Endodermal cell (in vitro differentiated cells): ENCODE results near the gene CCDC14. TPM values are rescaled to one million over a fixed set of nuclear protein-coding genes. Genes with fewer than 3 reads are reported as not detected.

ENCODE experiments used
- DNase-seq: peaks from one replicate; pipeline ENCODE4 v3.0.0-alpha.2; 2017
- H3K27ac ChIP-seq: 2 replicates; pipeline ENCODE4 v1.5.1; 2013; ENCODE audit warnings: mild to moderate bottlenecking, low read depth, low read length, moderate library complexity
- H3K27me3 ChIP-seq: 2 replicates; pipeline ENCODE4 v1.6.1; 2013; ENCODE audit warnings: mild to moderate bottlenecking, low read length, moderate library complexity; ENCODE audit not compliant: insufficient read depth, control insufficient read depth, poor library complexity, severe bottlenecking
- H3K36me3 ChIP-seq: 2 replicates; pipeline ENCODE4 v1.7.0; 2013; ENCODE audit warnings: mild to moderate bottlenecking, low read length, moderate library complexity; ENCODE audit not compliant: control insufficient read depth, insufficient read depth
- H3K4me1 ChIP-seq: one replicate; pipeline ENCODE4 v1.7.0; 2013; ENCODE audit warnings: low read length; ENCODE audit not compliant: control insufficient read depth, insufficient read depth
- H3K4me3 ChIP-seq: 2 replicates; pipeline ENCODE4 v1.5.1; 2013; ENCODE audit warnings: mild to moderate bottlenecking, low read length, moderate library complexity
- H3K9ac ChIP-seq: 2 replicates; pipeline ENCODE4 v1.6.1; 2013; ENCODE audit warnings: mild to moderate bottlenecking, low read length, moderate library complexity; ENCODE audit not compliant: poor library complexity, severe bottlenecking; ENCODE audit errors: extremely low read depth
- H3K9me3 ChIP-seq: 2 replicates; pipeline ENCODE4 v1.6.1; 2013; ENCODE audit warnings: mild to moderate bottlenecking, low read length, moderate library complexity; ENCODE audit not compliant: control insufficient read depth
- H3K27ac Mint-ChIP-seq: 2 replicates; pipeline ENCODE4 v1.8.0; 2020; ENCODE audit warnings: mixed read lengths
- H3K27me3 Mint-ChIP-seq: 2 replicates; pipeline ENCODE4 v1.8.0; 2021; ENCODE audit warnings: mild to moderate bottlenecking, mixed read lengths; ENCODE audit not compliant: insufficient read depth
- H3K36me3 Mint-ChIP-seq: 2 replicates; pipeline ENCODE4 v1.8.0; 2020; ENCODE audit warnings: low read depth, mixed read lengths
- H3K4me1 Mint-ChIP-seq: 2 replicates; pipeline ENCODE4 v1.8.0; 2020; ENCODE audit warnings: mixed read lengths
- H3K4me3 Mint-ChIP-seq: 2 replicates; pipeline ENCODE4 v1.8.0; 2020; ENCODE audit warnings: mild to moderate bottlenecking, moderate library complexity, mixed read lengths
- H3K9me3 Mint-ChIP-seq: 2 replicates; pipeline ENCODE4 v1.8.0; 2020; ENCODE audit warnings: mild to moderate bottlenecking, mixed read lengths
- WGBS, 2 experiments: methylation state at CpG; one replicate each; pipeline versions ENCODE4 v1.1.5 to v1.1.7; 2013; ENCODE audit warnings: missing lambda C conversion rate in 2 of 2, mixed read lengths in 1 of 2; ENCODE audit not compliant: insufficient coverage in 1 of 2, insufficient read length in 1 of 2; 5-methylcytosine and 5-hydroxymethylcytosine counted together
- total RNA-seq, 2 donors: library from RNA; stranded (reverse); fragmentation: NEBNext Ultra II Directional in 1 of 2; extraction: Animal tissue kit (Norgen Biotek cat#: 25700) in 1 of 2; gene quantifications; 2 replicates in 1 of 2; 3 replicates in 1 of 2; pipeline ENCODE4 v1.2.1, GENCODE V29; 2021
- TF ChIP-seq, protein P1 (sequence below): fragments of 200-600 bp; sonication (generic); conservative IDR thresholded peaks from 2 replicates; pipeline ENCODE4 v1.5.0; 2021; ENCODE audit warnings: antibody characterized with exemption, mild to moderate bottlenecking

Gene CCDC14
- total RNA-seq, 2 donors from 2014 or later = 88.3 to 99.4 TPM

DNA sequence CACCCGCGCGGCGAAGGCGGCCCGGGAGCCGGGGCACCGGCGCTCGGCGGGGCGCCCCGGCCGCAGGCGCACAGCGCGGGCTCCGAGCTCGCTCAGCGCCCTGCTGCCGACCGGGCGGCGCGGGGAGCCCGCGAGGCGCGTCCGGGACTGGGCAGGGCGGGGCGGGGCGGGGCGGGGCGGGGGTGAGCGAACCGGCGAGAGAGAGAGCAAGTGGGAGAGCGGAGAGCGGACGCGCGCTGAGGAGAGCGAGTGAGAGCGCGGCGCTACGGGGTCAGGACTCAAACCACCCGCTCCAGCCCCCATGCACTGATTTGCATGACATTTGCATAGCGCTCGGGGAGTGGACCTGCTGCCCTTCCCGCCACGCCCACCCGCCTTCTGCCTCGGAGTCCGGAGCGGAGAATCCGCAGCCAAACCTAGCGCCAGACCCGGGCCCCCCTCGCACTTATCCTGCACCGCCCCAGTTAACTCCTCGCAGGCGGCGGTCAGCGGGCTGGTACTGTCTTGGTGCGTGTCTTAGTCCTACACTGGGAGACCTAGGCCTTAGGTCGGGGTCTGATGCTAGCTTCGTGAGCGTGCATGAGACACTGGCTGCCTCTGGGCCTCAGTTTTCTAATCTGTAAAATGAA, 76.7 kb downstream of the CCDC14 start, which contains the start of gene MYLK:
Gene MYLK (minus strand): TSS at position 130 of the 629 bp plus-strand sequence. CDS start 90,491 bp downstream, outside the sequence.
- no peaks in the 10 kb centered on the region for H3K36me3 Mint-ChIP-seq
- peaks cover 41% of the 10 kb centered on the region for H3K27me3 Mint-ChIP-seq
- 1 to 5% methylated on average over 4 to 70 of the region's 70 CpGs for WGBS, 2 experiments
- peaks cover 2% of the 10 kb centered on the region for H3K9me3 Mint-ChIP-seq
- no peaks in the 10 kb centered on the region for H3K36me3 ChIP-seq
- no peak within 1 kb of the TSS for H3K27ac ChIP-seq
- TF ChIP-seq, protein P1, sequence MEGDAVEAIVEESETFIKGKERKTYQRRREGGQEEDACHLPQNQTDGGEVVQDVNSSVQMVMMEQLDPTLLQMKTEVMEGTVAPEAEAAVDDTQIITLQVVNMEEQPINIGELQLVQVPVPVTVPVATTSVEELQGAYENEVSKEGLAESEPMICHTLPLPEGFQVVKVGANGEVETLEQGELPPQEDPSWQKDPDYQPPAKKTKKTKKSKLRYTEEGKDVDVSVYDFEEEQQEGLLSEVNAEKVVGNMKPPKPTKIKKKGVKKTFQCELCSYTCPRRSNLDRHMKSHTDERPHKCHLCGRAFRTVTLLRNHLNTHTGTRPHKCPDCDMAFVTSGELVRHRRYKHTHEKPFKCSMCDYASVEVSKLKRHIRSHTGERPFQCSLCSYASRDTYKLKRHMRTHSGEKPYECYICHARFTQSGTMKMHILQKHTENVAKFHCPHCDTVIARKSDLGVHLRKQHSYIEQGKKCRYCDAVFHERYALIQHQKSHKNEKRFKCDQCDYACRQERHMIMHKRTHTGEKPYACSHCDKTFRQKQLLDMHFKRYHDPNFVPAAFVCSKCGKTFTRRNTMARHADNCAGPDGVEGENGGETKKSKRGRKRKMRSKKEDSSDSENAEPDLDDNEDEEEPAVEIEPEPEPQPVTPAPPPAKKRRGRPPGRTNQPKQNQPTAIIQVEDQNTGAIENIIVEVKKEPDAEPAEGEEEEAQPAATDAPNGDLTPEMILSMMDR = no peak
- H3K27me3 ChIP-seq = peaks cover 30% of the 10 kb centered on the region
- H3K4me1 Mint-ChIP-seq = no peaks in the 10 kb centered on the region
- H3K4me3 ChIP-seq = peak within 1 kb of the TSS; percentile 80
- H3K9ac ChIP-seq = peak within 1 kb of the TSS; percentile 3
- DNase-seq = peak; percentile 98
- H3K9me3 ChIP-seq = no peaks in the 10 kb centered on the region
- peak within 1 kb of the TSS; percentile 67 for H3K4me3 Mint-ChIP-seq
- H3K27ac Mint-ChIP-seq = no peak within 1 kb of the TSS
- peaks cover 3% of the 10 kb centered on the region for H3K4me1 ChIP-seq

DNA sequence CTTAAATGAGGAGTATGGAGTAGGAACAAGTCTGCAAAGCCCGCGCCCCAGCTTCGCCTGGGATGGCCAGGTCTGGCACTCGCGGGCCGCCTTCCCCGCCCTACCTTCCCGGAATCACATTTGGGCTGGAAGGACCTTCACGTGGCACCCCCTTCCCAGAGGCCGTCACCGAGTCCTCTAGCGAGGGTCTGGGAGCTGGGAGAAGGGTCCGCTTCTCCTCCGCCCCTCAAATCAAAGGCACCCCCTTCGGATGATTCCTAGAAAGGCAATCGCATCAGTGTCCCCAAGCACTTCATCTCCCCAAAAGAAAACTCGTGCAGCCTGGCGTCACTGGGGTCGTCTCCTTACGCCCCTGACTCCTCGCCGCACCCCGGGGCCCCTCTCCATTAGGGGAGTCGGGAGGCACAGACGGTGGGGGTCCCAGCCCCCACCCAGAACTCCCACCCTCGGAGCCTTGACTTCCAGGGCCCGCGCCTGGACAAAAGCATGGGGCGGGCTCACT, 77.3 kb downstream of the CCDC14 start:
- peak overlapping the region; percentile 78 for H3K4me3 ChIP-seq
- Mint-ChIP-seq H3K27me3 (peaks cover 41% of the 10 kb centered on the region), H3K9me3 (no peaks in the 10 kb centered on the region), H3K27ac (no peak overlapping the region), H3K4me3 (peak overlapping the region; percentile 67), H3K4me1 (no peaks in the 10 kb centered on the region), H3K36me3 (no peaks in the 10 kb centered on the region)
- H3K36me3 ChIP-seq = no peaks in the 10 kb centered on the region
- peaks cover 30% of the 10 kb centered on the region for H3K27me3 ChIP-seq
- TF ChIP-seq, protein P1 = no peak
- WGBS, 2 experiments = 9 to 10% methylated on average over 16 to 29 of the region's 29 CpGs
- peak; percentile 81 for DNase-seq
- no peaks in the 10 kb centered on the region for H3K9me3 ChIP-seq
- H3K27ac ChIP-seq = no peak overlapping the region
- peaks cover 3% of the 10 kb centered on the region for H3K4me1 ChIP-seq
- H3K9ac ChIP-seq = peak overlapping the region; percentile 3

DNA sequence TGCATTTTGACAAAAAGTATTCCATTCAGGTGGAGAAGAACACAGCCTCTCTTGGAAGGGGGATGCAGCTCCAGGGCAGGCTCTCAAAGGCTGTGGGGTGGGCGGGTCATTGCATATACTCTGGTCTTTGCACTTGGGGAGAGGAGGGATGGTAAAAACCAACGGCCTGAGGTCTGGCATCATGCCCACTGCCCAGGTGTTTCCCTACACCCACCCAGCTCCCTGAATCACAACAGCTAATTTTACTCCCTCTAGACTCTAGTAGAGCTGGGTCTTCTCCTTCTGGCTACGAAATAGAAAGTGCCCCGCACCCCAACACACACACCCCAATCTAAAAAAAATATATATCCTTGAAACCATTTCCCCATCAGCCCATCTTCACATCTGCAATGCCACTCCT, 77.9 kb downstream of the CCDC14 start:
- Mint-ChIP-seq H3K4me3 (peak overlapping the region; percentile 67), H3K36me3 (no peaks in the 10 kb centered on the region), H3K9me3 (no peaks in the 10 kb centered on the region), H3K27me3 (peaks cover 41% of the 10 kb centered on the region), H3K27ac (no peak overlapping the region), H3K4me1 (no peaks in the 10 kb centered on the region)
- Histone ChIP-seq H3K27me3 (peaks cover 30% of the 10 kb centered on the region), H3K4me1 (peaks cover 3% of the 10 kb centered on the region), H3K4me3 (peak overlapping the region; percentile 78), H3K9me3 (no peaks in the 10 kb centered on the region), H3K9ac (no peak overlapping the region), H3K27ac (no peak overlapping the region), H3K36me3 (no peaks in the 10 kb centered on the region)
- TF ChIP-seq, protein P1 = no peak
- 87% methylated on average over 4 of the region's 4 CpGs; no CpG with 5 or more reads in 1 of the 2 experiments for WGBS, 2 experiments
- no peak for DNase-seq
